K562 (cell line): ENCODE data around the gene TLR1. TPM values are rescaled to one million over a fixed set of nuclear protein-coding genes. Genes with fewer than 3 reads are reported as not detected.

ENCODE experiments used
- ATAC-seq: fragments of 200-7000 bp; cut with Tn5 transposase; 3 replicates; pipeline ENCODE4 v1.9.1; 2020; ENCODE audit warnings: moderate library complexity
- BruUV-seq: library from RNA; stranded (reverse); fragments of 400-500 nt; replicated peaks from 2 replicates; lab custom pipeline; 2021; lab: Mats Ljungman, UMichigan
- CTCF ChIA-PET: fragments of 300-600 bp; formaldehyde crosslinking; extraction: SDS; loops from one replicate; lab custom pipeline; 2021; ENCODE audit warnings: low intra/inter-chr PET ratio; lab: Yijun Ruan, JAX
- POLR2A ChIA-PET: fragments of 300-600, 350-650 bp; sonication (Branson Sonifier 250); formaldehyde crosslinking; extraction: SDS; loops from one replicate; lab custom pipeline; 2021; ENCODE audit warnings: antibody characterized with exemption, inconsistent platforms; lab: Yijun Ruan, JAX
- DNase-seq, 4 experiments: peaks; one replicate each; pipeline versions ENCODE4 v3.0.0 to v3.0.0-alpha.2; 2011 to 2018; ENCODE audit warnings: low spot score in 3 of 4, mixed read lengths in 3 of 4; ENCODE audit errors: extremely low read depth in 1 of 4
- FAIRE-seq: peaks from 2 replicates; lab custom pipeline; 2011; peaks lifted over from hg19 to GRCh38; lab: Jason Lieb, UNC
- H2AFZ ChIP-seq: 2 replicates; pipeline ENCODE4 v1.6.0; 2011; ENCODE audit warnings: low read depth, low read length, control low read depth, inconsistent platforms
- H3K27ac ChIP-seq: fragments of 200-600 bp; 3 replicates; pipeline ENCODE4 v1.8.0; 2011; ENCODE audit warnings: low read depth, mild to moderate bottlenecking, control low read depth, inconsistent platforms, low read length, moderate library complexity, mixed read lengths; ENCODE audit errors: extremely low read depth
- H3K27me3 ChIP-seq, 2 experiments: fragments of 300-600 bp in 1 of 2; 2 replicates in 1 of 2; 3 replicates in 1 of 2; pipeline versions ENCODE4 v1.6.0 to v1.8.0; 2011; ENCODE audit warnings: inconsistent platforms in 2 of 2, low read length in 2 of 2, mild to moderate bottlenecking in 1 of 2, mixed read lengths in 1 of 2, moderate library complexity in 1 of 2; ENCODE audit not compliant: control insufficient read depth in 2 of 2, insufficient read depth in 2 of 2
- H3K36me3 ChIP-seq: fragments of 300-600 bp; 3 replicates; pipeline ENCODE4 v1.8.0; 2011; ENCODE audit warnings: mild to moderate bottlenecking, low read length, inconsistent platforms; ENCODE audit not compliant: control insufficient read depth, insufficient read depth
- H3K4me1 ChIP-seq, 2 experiments: fragments of 200-600 bp in 1 of 2; replicated peaks in 1 of 2; 2 replicates in 1 of 2; 3 replicates in 1 of 2; pipeline versions ENCODE4 v1.5.1 to v1.8.0; 2011; ENCODE audit warnings: inconsistent platforms in 2 of 2, low read length in 2 of 2, mild to moderate bottlenecking in 1 of 2, mixed read lengths in 1 of 2, moderate library complexity in 1 of 2; ENCODE audit not compliant: control insufficient read depth in 2 of 2, insufficient read depth in 2 of 2
- H3K4me2 ChIP-seq: 2 replicates; pipeline ENCODE4 v1.6.1; 2011; ENCODE audit warnings: low read length, control low read depth, inconsistent platforms, mixed read lengths; ENCODE audit not compliant: insufficient read depth
- H3K4me3 ChIP-seq: fragments of 200-600 bp; sonication (generic), shearing (Covaris generic); 2 replicates; pipeline ENCODE4 v1.5.1; 2016; ENCODE audit warnings: control low read depth, inconsistent platforms
- H3K79me2 ChIP-seq: fragments of 200-600 bp; 3 replicates; pipeline ENCODE4 v1.8.0; 2011; ENCODE audit warnings: low read length, inconsistent platforms; ENCODE audit not compliant: control insufficient read depth, insufficient read depth
- H3K9ac ChIP-seq, 2 experiments: 2 replicates each; pipeline versions ENCODE4 v1.6.0 to v1.6.1; 2011; ENCODE audit warnings: low read depth in 2 of 2, low read length in 2 of 2, control low read depth in 1 of 2, inconsistent platforms in 1 of 2, mild to moderate bottlenecking in 1 of 2, mixed read lengths in 1 of 2; ENCODE audit not compliant: insufficient read depth in 1 of 2
- H3K9me1 ChIP-seq: one replicate; pipeline ENCODE4 v1.6.0; 2011; ENCODE audit warnings: inconsistent platforms, mild to moderate bottlenecking, low read length, moderate library complexity; ENCODE audit not compliant: control insufficient read depth, insufficient read depth
- H3K9me3 ChIP-seq: replicated peaks from 2 replicates; pipeline ENCODE4 v1.5.1; 2011; ENCODE audit warnings: low read depth, low read length, inconsistent platforms; ENCODE audit not compliant: control insufficient read depth, insufficient read depth
- H4K20me1 ChIP-seq: replicated peaks from 2 replicates; pipeline ENCODE4 v1.6.1; 2011; ENCODE audit warnings: low read length, inconsistent platforms, mixed read lengths; ENCODE audit not compliant: control insufficient read depth, insufficient read depth
- MCM3 ChIP-seq: fragments of 450-650 bp; IDR thresholded peaks from 2 replicates; pipeline ENCODE4 v1.6.1; 2016
- NCOA6 ChIP-seq: fragments of 450-650 bp; IDR thresholded peaks from 2 replicates; pipeline ENCODE4 v1.6.1; 2017; ENCODE audit warnings: mild to moderate bottlenecking
- PKNOX1 ChIP-seq: fragments of 450-650 bp; IDR thresholded peaks from 2 replicates; pipeline ENCODE4 v1.6.1; 2016
- SAP30 ChIP-seq: fragments of 200-600 bp; sonication (generic); IDR thresholded peaks from 2 replicates; pipeline ENCODE4 v1.6.1; 2012; ENCODE audit warnings: borderline replicate concordance, low read depth, mild to moderate bottlenecking, moderate library complexity, low read length, control low read depth, inconsistent platforms; ENCODE audit not compliant: insufficient read depth, poor library complexity, severe bottlenecking
- XRCC3 ChIP-seq: fragments of 450-650 bp; IDR thresholded peaks from 2 replicates; pipeline ENCODE4 v1.6.1; 2017; ENCODE audit warnings: mild to moderate bottlenecking, moderate library complexity
- ZNF586 ChIP-seq: fragments of 450-650 bp; formaldehyde crosslinking; conservative IDR thresholded peaks from 2 replicates; pipeline ENCODE4 v1.4.0; 2020; ENCODE audit warnings: mild to moderate bottlenecking, moderate library complexity
- WGBS: fragments of 100-300 bp; shearing (Covaris generic); methylation state at CpG from one replicate; pipeline ENCODE4 v1.1.6; 2016; ENCODE audit warnings: low coverage, mixed read lengths; ENCODE audit not compliant: insufficient coverage; ENCODE audit errors: missing lambda C conversion rate; 5-methylcytosine and 5-hydroxymethylcytosine counted together
- in situ Hi-C: fragments of 300-500 bp; cut with MboI; formaldehyde crosslinking; loops from 4 replicates; pipeline ENCODE4 v1.15.0; 2018; ENCODE audit warnings: inconsistent platforms, mixed read lengths
- intact Hi-C: fragments of 100-400 bp; cut with micrococcal nuclease; formaldehyde crosslinking; loops from 2 replicates; pipeline ENCODE4 v1.14.2; 2022
- polyA plus RNA-seq, 8 experiments: library from polyadenylated mRNA; depleted of rRNA in 4 of 8; stranded (reverse) in 5 of 8; unstranded in 3 of 8; fragments of >200 nt; fragmentation: Nextera tagmentation in 2 of 8; fragmentation: Illumina TruSeq in 1 of 8; extraction: Ambion mirVana in 2 of 8; extraction: Trizol in 1 of 8; gene quantifications; 2 replicates each; pipeline versions ENCODE4 v1.2.1 to v1.2.3, GENCODE V29; 2011 to 2014; ENCODE audit warnings: inconsistent platforms in 1 of 8, missing spikeins in 1 of 8
- total RNA-seq, 7 experiments: library from RNA; depleted of rRNA in 6 of 7; stranded (reverse); fragments of >200 nt in 6 of 7; fragmentation: Illumina TruSeq in 2 of 7; extraction: Trizol in 2 of 7; gene quantifications; 2 replicates each; pipeline versions ENCODE4 v1.2.1 to v1.2.3, GENCODE V29; 2011 to 2021; ENCODE audit warnings: low replicate concordance in 1 of 7
- TF ChIP-seq, protein P1 (sequence below): fragments of 250-450 bp; sonication (Bioruptor Pico); IDR thresholded peaks from 2 replicates; pipeline ENCODE4 v1.5.0; 2022; ENCODE audit warnings: mild to moderate bottlenecking

The TLR1 gene
- total and polyA plus RNA-seq, 9 of the 15 experiments (the other 6 are each of a cell fraction or from before 2014, with no cell fraction given): 0.11 to 0.49 (median 0.29) TPM

DNA sequence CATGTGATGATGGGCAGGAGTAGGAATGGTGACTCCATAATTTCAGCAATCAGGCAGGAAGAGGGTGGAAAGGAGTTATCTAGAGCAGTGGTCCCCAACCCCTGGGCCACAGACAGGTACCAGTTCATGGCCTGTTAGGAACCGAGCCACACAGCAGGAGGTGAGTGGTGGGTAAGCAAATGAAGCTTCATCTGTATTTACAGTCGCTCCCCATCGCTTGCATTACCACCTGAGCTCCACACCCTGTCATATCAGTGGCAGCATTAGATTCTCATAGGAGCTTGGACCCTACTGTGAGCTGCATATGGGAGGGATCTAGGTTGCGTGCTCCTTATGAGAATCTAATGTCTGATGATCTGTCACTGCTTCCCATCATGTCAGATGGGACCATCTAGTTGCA, 20.4 kb downstream of the TLR1 start:
- Histone ChIP-seq H2AFZ (no peak overlapping the region), H3K79me2 (no peaks in the 10 kb centered on the region), H3K4me3 (no peak overlapping the region), H3K27ac (no peak overlapping the region), H3K9me3 (no peaks in the 10 kb centered on the region), H3K4me1 (no peaks in the 10 kb centered on the region), H3K36me3 (no peaks in the 10 kb centered on the region), H3K9ac (no peak overlapping the region), H3K27me3 (peaks cover 0 to 9% of the 10 kb centered on the region in 2 experiments; a peak in 3 of 5 replicates), H3K4me2 (no peak overlapping the region), H4K20me1 (no peaks in the 10 kb centered on the region), H3K9me1 (no peaks in the 10 kb centered on the region)
- CTCF ChIA-PET: interaction anchor here (1.9 kb wide), 1 partner anchor 722 kb away, joined by 14 read pairs; no protein-coding TSS in a partner anchor
- intact Hi-C loops: loop anchor here (5.0 kb wide), 1 partner anchor 73 kb away; the partner anchor contains the start of gene TLR6
- TF ChIP-seq NCOA6 (no peak), MCM3 (no peak), XRCC3 (no peak), SAP30 (no peak), PKNOX1 (no peak), ZNF586 (CRISPR knock-in tag) (no peak)
- TF ChIP-seq, protein P1, sequence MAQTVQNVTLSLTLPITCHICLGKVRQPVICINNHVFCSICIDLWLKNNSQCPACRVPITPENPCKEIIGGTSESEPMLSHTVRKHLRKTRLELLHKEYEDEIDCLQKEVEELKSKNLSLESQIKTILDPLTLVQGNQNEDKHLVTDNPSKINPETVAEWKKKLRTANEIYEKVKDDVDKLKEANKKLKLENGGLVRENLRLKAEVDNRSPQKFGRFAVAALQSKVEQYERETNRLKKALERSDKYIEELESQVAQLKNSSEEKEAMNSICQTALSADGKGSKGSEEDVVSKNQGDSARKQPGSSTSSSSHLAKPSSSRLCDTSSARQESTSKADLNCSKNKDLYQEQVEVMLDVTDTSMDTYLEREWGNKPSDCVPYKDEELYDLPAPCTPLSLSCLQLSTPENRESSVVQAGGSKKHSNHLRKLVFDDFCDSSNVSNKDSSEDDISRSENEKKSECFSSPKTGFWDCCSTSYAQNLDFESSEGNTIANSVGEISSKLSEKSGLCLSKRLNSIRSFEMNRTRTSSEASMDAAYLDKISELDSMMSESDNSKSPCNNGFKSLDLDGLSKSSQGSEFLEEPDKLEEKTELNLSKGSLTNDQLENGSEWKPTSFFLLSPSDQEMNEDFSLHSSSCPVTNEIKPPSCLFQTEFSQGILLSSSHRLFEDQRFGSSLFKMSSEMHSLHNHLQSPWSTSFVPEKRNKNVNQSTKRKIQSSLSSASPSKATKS (CRISPR knock-in tag): no peak
- in situ Hi-C loops: no loop called here
- FAIRE-seq (no peak), ATAC-seq (no peak), DNase-seq (no peak)
- BruUV-seq: no TSS peak
- 6% methylated on average over 4 of the region's 4 CpGs for WGBS
- POLR2A ChIA-PET: interaction anchor here (1.0 kb wide), 1 partner anchor 14 kb away, joined by 4 read pairs; no protein-coding TSS in a partner anchor
